Pancreas (tissue), 10 donors: ENCODE data around the gene HBQ1. TPM values are rescaled to one million over a fixed set of nuclear protein-coding genes. Genes with fewer than 3 reads are reported as not detected.
"Not testable (repeated sequence)": the region's sequence is repeated elsewhere in the genome, so short reads cannot be mapped to it uniquely, and the experiment has no call there.

Experiments
- ATAC-seq, 4 donors: fragments of 200-7000 bp; cut with Tn5 transposase; one replicate each; pipeline versions ENCODE4 v1.8.0 to v1.9.1; 2020; ENCODE audit warnings: mild to moderate bottlenecking in 4 of 4, moderate library complexity in 4 of 4
- DNase-seq, 6 donors: peaks; one replicate each; pipeline ENCODE4 v3.0.0-alpha.2; 2020
- FAIRE-seq: peaks from 2 replicates; lab custom pipeline; 2012; peaks lifted over from hg19 to GRCh38; lab: Jason Lieb, UNC
- H3K27ac ChIP-seq, 4 donors: fragments of 200-600 bp; sonication (generic); 1 replicate in 3 of 4; 2 replicates in 1 of 4; pipeline versions ENCODE4 v1.5.0 to v1.8.0; 2020
- H3K27me3 ChIP-seq, 4 donors: fragments of 200-600 bp; one replicate each; pipeline ENCODE4 v1.8.0; 2021
- H3K36me3 ChIP-seq, 3 donors: fragments of 200-600 bp; sonication (generic) in 1 of 3; one replicate each; pipeline versions ENCODE4 v1.5.0 to v1.8.0; 2020 to 2021
- H3K4me1 ChIP-seq, 3 donors: fragments of 200-600 bp; one replicate each; pipeline ENCODE4 v1.8.0; 2021
- H3K4me3 ChIP-seq, 4 donors: fragments of 200-600 bp; sonication (generic) in 2 of 4; one replicate each; pipeline versions ENCODE4 v1.5.0 to v1.8.0; 2020 to 2021
- H3K9me3 ChIP-seq, 4 donors: fragments of 200-600 bp; one replicate each; pipeline ENCODE4 v1.8.0; 2021
- WGBS, 2 donors: extraction: QIAGEN DNeasy Blood & Tissue Kit; methylation state at CpG; one replicate each; pipeline ENCODE4 v1.1.7; 2013; 5-methylcytosine and 5-hydroxymethylcytosine counted together
- intact Hi-C, 3 donors: fragments of 100-400 bp; cut with DNase I; formaldehyde crosslinking; loops; one replicate each; pipeline versions ENCODE4 v1.11.1 to v1.14.2; 2022
- polyA plus RNA-seq, 2 donors: library from polyadenylated mRNA; stranded (reverse); fragments of 200-250 nt; gene quantifications; one replicate each; pipeline ENCODE4 v1.2.3, GENCODE V29; 2013
- total RNA-seq, 6 donors: library from RNA; stranded (reverse); fragmentation: NEBNext Ultra II Directional in 4 of 6; extraction: Animal tissue kit (Norgen Biotek cat#: 25700) in 4 of 6; gene quantifications; one replicate each; pipeline versions ENCODE4 v1.2.1 to v1.2.4, GENCODE V29; 2021 to 2023
- TF ChIP-seq, protein P1 (sequence below), 4 donors: fragments of 200-600 bp; sonication (generic) in 3 of 4; IDR thresholded peaks; one replicate each; pipeline versions ENCODE4 v1.5.0 to v1.8.0; 2021; ENCODE audit warnings: antibody characterized with exemption in 4 of 4
- donor health status: healthy with polysubstance abuse.
- donor health status: DM: no; HTN: no; CAD: no; lungs with moderate emphysema.
- donor health status: DM: no; HTN: no; CAD: no.
- donor health status: control.
- donor health status: control.
- donor health status: Bipolar disorder and iron deficiency.
- donor health status: DM: yes; HTN: yes; CAD: no.
- donor health status: DM: no; HTN: no; CAD: no.
- donor health status: DM: no; HTN: no; CAD: no.
- donor health status: DM: yes; HTN: yes; CAD: no.

Gene HBQ1
- total and polyA plus RNA-seq, 8 donors = 0.32 TPM; not detected in 7

DNA sequence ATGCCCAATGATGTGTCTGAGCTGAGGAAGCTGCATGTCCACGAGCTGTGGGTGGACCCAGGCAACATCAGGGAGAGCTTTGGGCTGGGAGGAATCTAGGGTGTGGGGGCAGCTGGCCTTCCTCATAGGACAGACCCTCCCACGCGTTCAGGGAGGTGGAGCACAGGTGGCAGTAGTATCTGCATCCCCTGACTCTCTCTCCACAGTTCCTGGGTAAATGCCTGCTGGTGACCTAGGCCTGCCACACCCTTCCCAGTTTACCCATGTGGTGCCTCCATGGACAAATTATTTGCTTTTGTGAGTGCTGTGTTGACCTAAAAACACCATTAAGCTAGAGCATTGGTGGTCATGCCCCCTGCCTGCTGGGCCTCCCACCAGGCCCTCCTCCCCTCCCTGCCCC lies 11.2 kb upstream of the HBQ1 start:
- no peak for FAIRE-seq
- intact Hi-C loops = no loop called here

DNA sequence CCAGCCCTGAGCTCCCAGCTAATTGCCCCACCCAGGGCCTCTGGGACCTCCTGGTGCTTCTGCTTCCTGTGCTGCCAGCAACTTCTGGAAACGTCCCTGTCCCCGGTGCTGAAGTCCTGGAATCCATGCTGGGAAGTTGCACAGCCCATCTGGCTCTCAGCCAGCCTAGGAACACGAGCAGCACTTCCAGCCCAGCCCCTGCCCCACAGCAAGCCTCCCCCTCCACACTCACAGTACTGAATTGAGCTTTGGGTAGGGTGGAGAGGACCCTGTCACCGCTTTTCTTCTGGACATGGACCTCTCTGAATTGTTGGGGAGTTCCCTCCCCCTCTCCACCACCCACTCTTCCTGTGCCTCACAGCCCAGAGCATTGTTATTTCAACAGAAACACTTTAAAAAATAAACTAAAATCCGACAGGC lies 10.2 kb upstream of the HBQ1 start:
- WGBS, 2 donors = 2 to 8% methylated on average over 5 of the region's 5 CpGs
- H3K4me3 ChIP-seq, H3K27ac ChIP-seq, FAIRE-seq, intact Hi-C loops, H3K9me3 ChIP-seq, H3K36me3 ChIP-seq: not testable (repeated sequence)
- Histone ChIP-seq H3K27me3 (peaks cover 0 to 50% (median 11%) of the 10 kb centered on the region in 4 donors), H3K4me1 (peaks cover 0 to 14% (median 11%) of the 10 kb centered on the region in 3 donors)
- ATAC-seq (peak; percentile 55 to 86 (median 76)), DNase-seq (peak in 5 of 6 donors; percentile 31 to 79 (median 65))

More for the DNA sequence above, 11.2 kb upstream of the HBQ1 start:
- H3K9me3 ChIP-seq = no peaks in the 10 kb centered on the region
- H3K4me3 ChIP-seq = no peak overlapping the region
- H3K4me1 ChIP-seq = peaks cover 0 to 14% (median 12%) of the 10 kb centered on the region in 3 donors
- H3K36me3 ChIP-seq = no peaks in the 10 kb centered on the region
- peaks cover 0 to 45% (median 11%) of the 10 kb centered on the region in 4 donors for H3K27me3 ChIP-seq
- TF ChIP-seq, protein P1, sequence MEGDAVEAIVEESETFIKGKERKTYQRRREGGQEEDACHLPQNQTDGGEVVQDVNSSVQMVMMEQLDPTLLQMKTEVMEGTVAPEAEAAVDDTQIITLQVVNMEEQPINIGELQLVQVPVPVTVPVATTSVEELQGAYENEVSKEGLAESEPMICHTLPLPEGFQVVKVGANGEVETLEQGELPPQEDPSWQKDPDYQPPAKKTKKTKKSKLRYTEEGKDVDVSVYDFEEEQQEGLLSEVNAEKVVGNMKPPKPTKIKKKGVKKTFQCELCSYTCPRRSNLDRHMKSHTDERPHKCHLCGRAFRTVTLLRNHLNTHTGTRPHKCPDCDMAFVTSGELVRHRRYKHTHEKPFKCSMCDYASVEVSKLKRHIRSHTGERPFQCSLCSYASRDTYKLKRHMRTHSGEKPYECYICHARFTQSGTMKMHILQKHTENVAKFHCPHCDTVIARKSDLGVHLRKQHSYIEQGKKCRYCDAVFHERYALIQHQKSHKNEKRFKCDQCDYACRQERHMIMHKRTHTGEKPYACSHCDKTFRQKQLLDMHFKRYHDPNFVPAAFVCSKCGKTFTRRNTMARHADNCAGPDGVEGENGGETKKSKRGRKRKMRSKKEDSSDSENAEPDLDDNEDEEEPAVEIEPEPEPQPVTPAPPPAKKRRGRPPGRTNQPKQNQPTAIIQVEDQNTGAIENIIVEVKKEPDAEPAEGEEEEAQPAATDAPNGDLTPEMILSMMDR (IDR thresholded peaks at IDR 0.05) = no peak
- no peak for DNase-seq
- 19 to 26% methylated on average over 3 of the region's 3 CpGs for WGBS, 2 donors
- no peak overlapping the region for H3K27ac ChIP-seq
- no peak for ATAC-seq

DNA sequence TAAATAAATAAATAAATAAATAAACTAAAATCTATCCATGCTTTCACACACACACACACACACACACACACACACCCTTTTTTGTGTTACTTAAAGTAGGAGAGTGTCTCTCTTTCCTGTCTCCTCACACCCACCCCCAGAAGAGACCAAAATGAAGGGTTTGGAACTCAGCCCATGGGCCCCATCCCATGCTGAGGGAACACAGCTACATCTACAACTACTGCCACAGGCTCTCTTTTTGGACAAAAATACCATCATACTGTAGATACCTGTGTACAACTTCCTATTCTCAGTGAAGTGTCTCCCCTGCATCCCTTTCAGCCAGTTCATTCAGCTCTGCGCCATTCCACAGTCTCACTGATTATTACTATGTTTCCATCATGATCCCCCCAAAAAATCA lies 9.5 kb upstream of the HBQ1 start:
- Histone ChIP-seq H3K4me3 (no peak overlapping the region), H3K4me1 (peaks cover 0 to 8% (median 4%) of the 10 kb centered on the region in 3 donors), H3K9me3 (no peaks in the 10 kb centered on the region), H3K27ac (no peak overlapping the region), H3K36me3 (no peaks in the 10 kb centered on the region), H3K27me3 (peaks cover 0 to 46% (median 9%) of the 10 kb centered on the region in 4 donors)
- no peak for DNase-seq
- FAIRE-seq = no peak
- WGBS, 2 donors = 40 to 50% methylated on average over 1 of the region's 1 CpG
- TF ChIP-seq, protein P1 (IDR thresholded peaks at IDR 0.05) = no peak
- no peak for ATAC-seq
- intact Hi-C loops = no loop called here

DNA sequence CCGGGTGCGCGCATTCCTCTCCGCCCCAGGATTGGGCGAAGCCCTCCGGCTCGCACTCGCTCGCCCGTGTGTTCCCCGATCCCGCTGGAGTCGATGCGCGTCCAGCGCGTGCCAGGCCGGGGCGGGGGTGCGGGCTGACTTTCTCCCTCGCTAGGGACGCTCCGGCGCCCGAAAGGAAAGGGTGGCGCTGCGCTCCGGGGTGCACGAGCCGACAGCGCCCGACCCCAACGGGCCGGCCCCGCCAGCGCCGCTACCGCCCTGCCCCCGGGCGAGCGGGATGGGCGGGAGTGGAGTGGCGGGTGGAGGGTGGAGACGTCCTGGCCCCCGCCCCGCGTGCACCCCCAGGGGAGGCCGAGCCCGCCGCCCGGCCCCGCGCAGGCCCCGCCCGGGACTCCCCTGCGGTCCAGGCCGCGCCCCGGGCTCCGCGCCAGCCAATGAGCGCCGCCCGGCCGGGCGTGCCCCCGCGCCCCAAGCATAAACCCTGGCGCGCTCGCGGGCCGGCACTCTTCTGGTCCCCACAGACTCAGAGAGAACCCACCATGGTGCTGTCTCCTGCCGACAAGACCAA lies 7.8 kb upstream of the HBQ1 start, which contains the start of gene HBA2:
HBA2 (plus strand) TSS at position 503 of the 568 bp plus-strand sequence; CDS start at position 540, 37 bp downstream.
- H3K27me3 ChIP-seq = peaks cover 0 to 29% (median 3%) of the 10 kb centered on the region in 4 donors
- H3K4me3 ChIP-seq, DNase-seq, H3K4me1 ChIP-seq, FAIRE-seq, H3K36me3 ChIP-seq, ATAC-seq, H3K27ac ChIP-seq, H3K9me3 ChIP-seq, intact Hi-C loops: not testable (repeated sequence)
- WGBS, 2 donors = no CpG with 5 or more reads among the region's 74 CpGs

DNA sequence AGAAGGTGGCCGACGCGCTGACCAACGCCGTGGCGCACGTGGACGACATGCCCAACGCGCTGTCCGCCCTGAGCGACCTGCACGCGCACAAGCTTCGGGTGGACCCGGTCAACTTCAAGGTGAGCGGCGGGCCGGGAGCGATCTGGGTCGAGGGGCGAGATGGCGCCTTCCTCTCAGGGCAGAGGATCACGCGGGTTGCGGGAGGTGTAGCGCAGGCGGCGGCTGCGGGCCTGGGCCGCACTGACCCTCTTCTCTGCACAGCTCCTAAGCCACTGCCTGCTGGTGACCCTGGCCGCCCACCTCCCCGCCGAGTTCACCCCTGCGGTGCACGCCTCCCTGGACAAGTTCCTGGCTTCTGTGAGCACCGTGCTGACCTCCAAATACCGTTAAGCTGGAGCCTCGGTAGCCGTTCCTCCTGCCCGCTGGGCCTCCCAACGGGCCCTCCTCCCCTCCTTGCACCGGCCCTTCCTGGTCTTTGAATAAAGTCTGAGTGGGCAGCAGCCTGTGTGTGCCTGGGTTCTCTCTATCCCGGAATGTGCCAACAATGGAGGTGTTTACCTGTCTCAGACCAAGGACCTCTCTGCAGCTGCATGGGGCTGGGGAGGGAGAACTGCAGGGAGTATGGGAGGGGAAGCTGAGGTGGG lies 6.9 kb upstream of the HBQ1 start:
- H3K27me3 ChIP-seq = peaks cover 0 to 30% (median 5%) of the 10 kb centered on the region in 4 donors
- WGBS, 2 donors = 6 to 10% methylated on average over 19 to 30 of the region's 44 CpGs
- FAIRE-seq, H3K27ac ChIP-seq, ATAC-seq, H3K4me3 ChIP-seq, H3K9me3 ChIP-seq, H3K36me3 ChIP-seq, DNase-seq, H3K4me1 ChIP-seq, intact Hi-C loops: not testable (repeated sequence)

- FAIRE-seq = not testable (repeated sequence)
- DNase-seq (peak in 3 of 6 donors; percentile 46 to 66 (median 61)), ATAC-seq (peak; percentile 54 to 78 (median 64))
Measured at GRCh38 chr16:173928-174769, 6.1 kb upstream of the HBQ1 start.

More at GRCh38 chr16:173928-174769, 6.1 kb upstream of the HBQ1 start:
- peaks cover 3 to 31% (median 12%) of the 10 kb centered on the region in 4 donors for H3K27me3 ChIP-seq
- H3K9me3 ChIP-seq, H3K27ac ChIP-seq, H3K36me3 ChIP-seq, H3K4me3 ChIP-seq, intact Hi-C loops, H3K4me1 ChIP-seq: not testable (repeated sequence)
- WGBS, 2 donors = 25 to 34% methylated on average over 5 to 9 of the region's 13 CpGs
